HG03571 (cell line): Measurements from ENCODE around the gene P2RY14.

Experiments
- ATAC-seq: cut with Tn5 transposase; IDR thresholded peaks from one replicate; pipeline ENCODE4 v1.9.1; 2021; ENCODE audit not compliant: unreplicated experiment

Gene P2RY14

GRCh38 chr3:151278230-151278629 is at the start of gene P2RY14:
Gene P2RY14 (minus strand): TSS chr3:151278542. CDS start chr3:151214316, 64,226 bp downstream.
- no peak for ATAC-seq

GRCh38 chr3:151327571-151328198 is 49.3 kb upstream of the P2RY14 start:
- no peak for ATAC-seq

GRCh38 chr3:151322511-151322910 is 44.2 kb upstream of the P2RY14 start:
- ATAC-seq, result no peak

GRCh38 chr3:151321526-151321925 is 43.2 kb upstream of the P2RY14 start:
- no peak for ATAC-seq

- ATAC-seq, result no peak
Measured at GRCh38 chr3:151320131-151320530, 41.8 kb upstream of the P2RY14 start.

- no peak for ATAC-seq
Measured at GRCh38 chr3:151319628-151320027, 41.3 kb upstream of the P2RY14 start.

GRCh38 chr3:151318991-151319390 is 40.6 kb upstream of the P2RY14 start:
- ATAC-seq, result no peak

GRCh38 chr3:151318313-151318712 is 40.0 kb upstream of the P2RY14 start:
- ATAC-seq, result no peak

- no peak for ATAC-seq
Measured at GRCh38 chr3:151316267-151316991, 38.1 kb upstream of the P2RY14 start, which contains the start of gene GPR87. Gene GPR87 (minus strand): TSS chr3:151316820. CDS start chr3:151300100, 16,720 bp downstream.

- ATAC-seq, result no peak
Measured at GRCh38 chr3:151315846-151316245, 37.5 kb upstream of the P2RY14 start.

- no peak for ATAC-seq
Measured at GRCh38 chr3:151315136-151315535, 36.8 kb upstream of the P2RY14 start.

GRCh38 chr3:151314593-151314992 is 36.3 kb upstream of the P2RY14 start:
- ATAC-seq, result no peak

GRCh38 chr3:151314137-151314536 is 35.8 kb upstream of the P2RY14 start:
- no peak for ATAC-seq

GRCh38 chr3:151312972-151313371 is 34.6 kb upstream of the P2RY14 start:
- ATAC-seq, result no peak

GRCh38 chr3:151309566-151309965 is 31.2 kb upstream of the P2RY14 start:
- no peak for ATAC-seq

GRCh38 chr3:151307583-151308488 is 29.5 kb upstream of the P2RY14 start:
- no peak for ATAC-seq

- ATAC-seq, result no peak
Measured at GRCh38 chr3:151307131-151307530, 28.8 kb upstream of the P2RY14 start.

GRCh38 chr3:151306168-151306810 is 27.9 kb upstream of the P2RY14 start:
- no peak for ATAC-seq

- no peak for ATAC-seq
Measured at GRCh38 chr3:151305775-151306151, 27.4 kb upstream of the P2RY14 start.

GRCh38 chr3:151305060-151305774 is 26.9 kb upstream of the P2RY14 start:
- ATAC-seq, result no peak
